Measurements from ENCODE around the gene SYT6.
A peak's percentile ranks its signal among the peaks of the same experiment; 100 is the strongest.

SYT6 gene

GRCh38 chr1:114154146-114154962 lies 685 bp upstream of the SYT6 start:
- DNase-seq = no peak

- peak; percentile 10 for DNase-seq
These were observed 985 bp downstream of the SYT6 start for GRCh38 chr1:114152508-114153260.

GRCh38 chr1:114152089-114152507 lies 1.6 kb downstream of the SYT6 start:
- no peak for DNase-seq

DNA sequence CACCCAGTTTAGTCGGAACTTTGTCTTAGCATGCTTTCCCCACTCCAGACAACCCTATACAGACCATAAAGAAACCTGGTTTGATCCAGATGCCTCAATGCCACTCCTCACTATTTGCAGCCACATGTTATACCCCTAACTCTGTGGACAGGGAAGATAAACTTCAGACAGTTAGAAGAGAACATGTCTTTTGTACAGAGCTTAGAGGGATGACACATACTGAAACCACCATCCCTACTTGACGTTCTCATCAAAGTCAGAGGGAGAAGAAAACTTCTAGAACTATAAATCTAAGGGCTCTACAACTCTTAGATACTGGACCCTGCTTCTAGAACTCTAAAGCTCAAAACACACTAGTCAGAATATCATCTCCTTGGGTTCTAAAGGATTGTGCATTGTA lies 3.7 kb downstream of the SYT6 start:
- DNase-seq = no peak

DNA sequence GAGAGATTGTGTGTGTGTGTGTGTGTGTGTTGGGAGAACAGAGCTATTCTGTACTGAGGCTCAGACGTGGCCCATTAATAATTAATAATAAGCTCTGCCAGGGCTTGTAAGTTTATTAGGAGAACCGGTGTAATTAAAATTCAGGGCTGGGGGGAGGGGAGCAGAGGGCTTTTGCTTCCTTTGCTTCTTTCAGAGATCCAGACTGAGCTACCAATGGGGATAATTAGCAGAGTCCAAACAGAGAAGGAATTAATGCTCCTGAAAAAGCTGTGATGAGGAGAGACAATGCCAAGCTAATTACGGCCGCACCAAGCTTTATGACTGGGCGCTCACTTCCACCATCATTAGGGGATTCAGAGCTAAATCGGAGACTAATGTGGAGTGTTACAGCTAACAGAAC lies 4.5 kb downstream of the SYT6 start:
- DNase-seq = no peak

DNA sequence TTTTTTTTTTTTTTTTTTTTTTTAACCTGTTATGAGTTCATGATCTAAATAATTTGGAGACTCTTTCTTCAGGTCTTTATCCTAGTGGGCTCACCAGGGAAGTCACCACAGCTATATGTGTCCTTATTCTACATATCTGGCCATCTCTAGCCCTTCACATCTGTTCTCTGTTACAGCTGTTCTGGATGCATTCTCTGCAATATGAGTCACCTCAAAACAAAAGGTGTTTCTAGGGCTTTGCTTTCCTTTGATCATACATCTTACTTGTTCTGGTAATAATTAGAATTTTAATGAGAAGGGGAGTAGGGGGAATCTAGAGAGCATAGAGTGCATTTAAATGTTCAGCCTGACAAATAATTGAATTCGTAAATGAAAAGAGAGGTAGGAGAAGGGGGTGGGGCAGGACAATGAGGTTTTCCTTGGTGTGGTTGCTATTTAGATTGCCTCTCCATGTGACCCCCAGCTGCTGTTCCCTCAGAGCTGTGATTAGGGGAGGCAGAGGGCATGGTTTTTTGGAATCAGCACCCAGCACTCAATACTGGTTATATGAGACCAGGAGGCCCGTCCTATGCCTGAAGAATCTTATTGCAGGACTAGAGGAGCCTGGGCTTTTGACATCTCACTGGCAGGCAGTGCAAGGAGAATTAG lies 8.0 kb downstream of the SYT6 start:
- no peak for DNase-seq

- DNase-seq = no peak
These were observed 9.7 kb downstream of the SYT6 start for GRCh38 chr1:114144016-114144415.

DNA sequence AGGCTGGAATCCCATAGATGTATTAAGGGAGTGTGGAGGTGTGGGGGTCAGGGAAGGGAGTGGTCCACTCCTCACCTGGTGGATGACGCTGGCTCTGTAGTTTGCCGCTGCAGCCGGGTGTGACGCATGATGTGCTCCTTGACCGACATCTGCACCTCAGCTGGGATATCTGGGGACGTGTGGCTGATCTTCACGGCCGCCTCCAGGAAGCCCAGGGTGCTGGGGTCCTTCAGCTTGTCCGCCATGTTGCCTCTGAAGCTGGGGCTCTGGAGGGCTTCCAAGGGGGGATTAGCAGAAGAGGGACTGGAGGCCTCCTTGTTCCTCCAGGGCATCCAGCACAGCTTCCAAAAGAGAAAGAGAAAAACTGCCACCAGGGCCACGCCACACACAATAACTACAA lies 14.1 kb downstream of the SYT6 start:
- no peak for DNase-seq

DNA sequence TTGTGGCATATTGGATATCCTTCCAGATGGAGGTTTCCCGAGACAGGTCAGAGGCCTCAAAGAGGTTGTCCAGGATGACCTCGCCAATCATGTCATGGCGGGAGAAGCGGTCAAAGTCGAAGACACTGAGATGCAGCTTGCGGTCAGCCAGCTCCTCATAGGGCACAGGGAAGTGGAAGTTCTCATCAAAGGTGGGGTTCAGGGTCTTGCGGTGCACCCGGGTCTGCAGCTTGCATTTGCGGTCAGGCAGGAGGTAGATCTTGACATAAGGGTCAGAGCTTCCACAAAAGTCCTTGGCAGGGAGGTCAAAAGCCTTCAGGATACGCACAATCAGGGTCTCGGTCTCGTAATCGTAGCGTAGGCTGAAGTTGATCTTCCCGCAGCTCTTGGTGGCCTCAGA lies 16.2 kb downstream of the SYT6 start:
- DNase-seq = no peak

DNA sequence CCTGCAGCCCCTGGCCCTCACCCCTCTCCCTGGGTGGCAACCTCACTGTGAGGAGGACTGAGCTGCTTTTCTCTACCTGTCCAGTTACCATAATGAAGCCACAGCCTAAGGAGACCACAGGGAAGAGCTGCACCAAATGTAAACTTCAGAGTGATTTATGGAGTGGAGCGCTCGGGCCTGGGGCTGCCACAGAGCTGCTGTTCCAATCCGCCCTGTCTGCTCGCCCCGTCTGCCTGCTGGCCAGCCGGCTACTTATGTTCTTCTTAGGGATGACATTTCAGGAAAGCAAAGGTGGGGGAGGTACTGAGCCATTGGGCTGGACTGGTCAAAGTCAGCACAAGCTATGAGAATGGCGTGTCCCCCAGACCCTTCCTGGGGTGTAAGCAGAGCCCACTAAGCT lies 17.9 kb downstream of the SYT6 start:
- no peak for DNase-seq

DNA sequence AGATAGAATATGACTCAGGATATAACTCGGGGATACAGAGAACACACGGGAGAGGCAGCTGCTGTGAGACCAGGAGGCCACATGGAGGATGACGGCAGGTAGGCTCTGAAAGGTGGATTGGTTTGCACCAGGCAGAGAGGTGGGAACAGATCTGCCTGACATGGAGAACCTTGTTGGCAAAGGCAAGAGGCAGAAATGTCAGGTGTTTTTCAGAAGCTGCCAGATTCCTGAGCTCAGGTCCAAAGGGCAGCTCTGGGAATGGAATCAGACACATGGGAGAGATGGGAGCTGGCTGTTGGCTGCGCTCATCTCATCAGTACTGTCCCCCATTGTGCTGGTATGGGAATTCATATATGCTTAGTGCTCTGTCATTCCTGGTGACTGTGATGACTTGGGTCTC lies 19.2 kb downstream of the SYT6 start:
- no peak for DNase-seq

DNA sequence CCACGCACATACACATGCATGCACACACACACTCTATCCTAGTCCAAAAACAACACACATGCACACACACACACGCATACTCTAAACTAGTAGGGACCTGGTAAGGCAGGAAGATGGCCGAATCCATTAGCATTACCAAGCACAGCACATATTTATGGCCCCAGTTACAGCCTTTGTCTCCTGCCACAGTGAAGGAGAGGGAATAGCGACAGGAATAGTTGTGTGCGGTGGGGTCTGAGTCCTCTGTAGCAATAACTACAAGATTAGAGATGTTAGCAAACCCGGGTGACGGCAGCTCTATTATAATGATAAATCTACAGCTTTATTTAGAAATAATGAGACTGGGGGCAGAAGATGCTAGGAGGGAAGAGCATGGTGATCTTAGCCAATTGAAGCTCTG lies 20.5 kb downstream of the SYT6 start:
- no peak for DNase-seq

- DNase-seq = no peak
These were observed 22.0 kb downstream of the SYT6 start for GRCh38 chr1:114131526-114132220.

DNA sequence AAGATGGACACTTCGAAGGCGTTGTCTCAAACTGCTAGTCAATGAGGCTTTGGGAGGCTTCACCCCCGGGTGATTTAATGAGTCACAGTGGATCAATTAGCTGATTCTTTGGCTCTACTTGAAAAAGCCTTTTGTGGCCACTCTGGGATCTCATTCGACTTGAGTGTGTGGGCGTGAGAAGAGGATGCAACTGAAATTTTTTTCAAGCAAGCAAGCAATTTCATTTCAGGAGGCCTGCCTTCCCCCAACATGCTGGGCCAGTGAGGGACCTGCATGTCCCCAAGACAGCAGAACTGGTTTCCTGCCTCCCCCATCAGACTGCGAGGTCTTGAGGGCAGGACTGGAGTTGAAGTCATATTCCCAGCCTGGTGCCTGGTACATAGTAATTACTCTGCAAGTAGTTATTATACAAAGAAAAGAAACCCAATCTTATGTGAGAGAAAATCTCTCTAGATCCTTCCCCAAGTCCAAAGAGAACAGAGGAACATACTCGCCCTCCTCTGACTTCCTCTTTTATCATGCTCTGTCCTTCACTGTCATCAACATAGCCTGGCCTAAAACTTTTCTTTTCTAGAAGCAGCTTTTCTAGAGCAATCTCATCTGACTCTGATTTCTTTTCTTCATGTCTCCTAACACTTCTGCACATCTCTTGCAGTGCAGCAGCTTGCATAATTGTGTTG lies 22.7 kb downstream of the SYT6 start:
- no peak for DNase-seq

DNA sequence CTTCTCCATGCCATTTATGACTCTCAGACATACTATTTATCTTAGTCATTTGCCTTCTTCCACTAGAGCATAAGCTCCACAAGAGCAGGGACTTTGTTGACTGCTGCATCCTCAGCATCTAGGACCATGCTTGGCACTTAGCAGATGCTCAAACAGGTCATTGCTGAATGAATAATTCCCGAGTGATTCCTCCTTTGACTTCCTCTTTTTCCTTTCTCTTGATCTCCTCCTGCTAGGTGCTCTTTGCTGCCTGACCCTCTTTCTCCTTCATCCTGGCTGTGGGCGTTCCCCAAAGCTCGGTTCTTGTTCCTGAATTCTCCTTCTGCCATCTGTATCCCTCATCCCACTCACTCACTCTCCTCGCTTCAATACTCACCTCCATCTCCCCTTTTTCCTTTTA lies 23.5 kb downstream of the SYT6 start:
- no peak for DNase-seq

DNA sequence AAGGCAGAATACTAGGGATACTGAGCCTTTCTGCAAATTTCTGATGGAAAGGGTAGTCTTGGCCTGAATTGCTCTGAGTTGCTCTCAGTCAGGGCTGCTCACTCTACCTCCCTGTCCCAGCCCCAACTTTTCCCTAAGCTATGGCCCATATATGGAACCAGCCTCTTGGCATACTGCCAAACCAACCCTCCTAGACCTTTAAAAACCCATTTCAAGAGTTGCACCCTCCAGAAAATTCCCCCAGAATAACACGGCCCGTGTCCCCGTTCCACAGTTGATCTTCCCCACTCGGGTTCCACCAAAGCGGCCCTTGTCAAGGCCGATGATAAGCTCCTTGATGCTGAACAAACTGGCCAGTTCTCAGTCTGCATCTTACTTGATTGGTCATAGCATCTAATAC lies 25.4 kb downstream of the SYT6 start:
- DNase-seq = no peak

- no peak for DNase-seq
These were observed 27.2 kb downstream of the SYT6 start for GRCh38 chr1:114126261-114127095.

GRCh38 chr1:114124644-114125043 lies 29.0 kb downstream of the SYT6 start:
- DNase-seq = no peak

DNA sequence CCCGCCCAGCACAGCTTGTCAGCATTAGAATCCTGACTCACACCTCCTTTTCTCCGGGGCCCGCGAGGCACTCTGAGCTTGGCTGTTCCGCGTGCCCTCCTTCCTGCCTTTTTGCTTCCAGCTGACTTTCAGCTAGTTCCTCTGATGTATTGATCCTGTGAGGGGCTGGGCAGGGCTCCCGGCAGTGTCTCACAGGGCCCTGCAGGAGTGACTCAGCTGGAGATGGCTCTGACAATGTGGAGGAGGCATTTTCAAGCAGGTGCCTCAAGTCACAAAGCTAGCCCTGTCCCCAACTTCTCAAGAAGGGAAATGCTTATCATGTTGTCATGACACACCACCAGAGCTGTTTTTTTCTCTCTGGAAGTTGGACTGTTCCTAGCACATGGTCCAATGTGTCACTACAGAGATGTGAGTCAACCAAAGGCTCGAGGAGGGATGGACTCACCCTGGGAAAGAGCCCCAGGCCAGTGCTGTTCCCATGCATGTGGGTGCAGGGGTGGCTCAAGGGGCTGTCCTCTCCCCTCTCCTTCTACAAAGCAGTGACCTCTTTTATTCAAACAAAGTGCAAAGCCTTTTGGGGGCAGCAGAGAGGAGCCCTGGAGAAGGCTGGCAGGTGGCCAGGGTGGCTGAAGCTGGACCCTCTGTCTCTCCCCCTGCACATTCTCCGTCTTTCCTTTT lies 30.6 kb downstream of the SYT6 start:
- no peak for DNase-seq

DNA sequence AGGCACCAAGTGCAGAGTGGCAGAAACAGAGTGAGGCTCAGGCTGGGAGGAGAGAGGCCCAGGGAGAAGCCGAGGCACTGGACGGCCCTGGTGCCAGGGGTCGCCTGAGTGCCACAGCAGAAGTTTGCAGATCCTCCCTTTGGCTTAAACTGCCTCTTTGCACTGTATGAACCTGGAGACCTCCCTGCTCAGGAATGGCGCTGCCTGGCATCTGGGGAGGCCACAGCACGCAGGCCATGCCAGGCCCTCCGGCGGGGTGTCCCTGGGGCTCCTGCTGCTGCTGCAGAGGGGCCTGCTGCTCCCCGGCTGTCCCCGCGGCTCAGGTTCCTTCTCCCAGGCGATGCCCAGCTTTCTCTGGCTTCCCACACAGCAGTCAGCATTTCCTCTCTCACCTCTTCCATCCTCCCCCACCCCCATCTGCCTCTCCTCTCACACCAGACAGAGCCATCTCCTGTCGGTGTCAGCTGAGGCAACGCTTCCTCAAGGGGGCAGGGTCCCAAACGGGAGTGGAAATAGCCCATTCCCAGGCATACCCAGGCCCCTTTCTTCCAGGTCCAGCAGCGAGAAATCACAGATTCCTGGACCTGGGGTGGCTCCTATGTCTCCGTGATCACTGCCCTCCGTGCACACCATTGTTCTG lies 35.2 kb downstream of the SYT6 start:
- DNase-seq = no peak

DNA sequence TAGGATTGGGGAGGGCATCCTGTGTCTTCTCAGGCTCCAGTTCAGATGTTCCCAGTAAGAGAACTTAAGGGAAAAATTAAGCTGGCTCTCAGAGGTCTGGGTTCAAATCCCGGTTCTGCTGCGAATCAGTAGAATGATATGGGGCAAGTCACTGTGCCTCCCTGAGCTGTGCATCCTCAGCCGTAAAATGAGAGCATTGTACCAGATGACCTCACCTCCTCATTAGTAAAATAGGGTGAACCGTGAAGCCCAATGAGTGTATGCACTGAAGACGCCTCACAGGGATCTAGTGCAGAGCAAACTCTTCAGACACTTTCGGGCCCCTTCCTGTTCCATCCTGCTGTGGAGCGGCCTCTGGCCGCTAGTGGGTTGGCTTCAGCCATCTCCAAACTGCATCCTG lies 36.0 kb downstream of the SYT6 start:
- no peak for DNase-seq
